H7 (cell line): ENCODE data around the gene NDST1. TPM values are rescaled to one million over a fixed set of nuclear protein-coding genes. Genes with fewer than 3 reads are reported as not detected.
"Not testable (repeated sequence)": the region's sequence is repeated elsewhere in the genome, so short reads cannot be mapped to it uniquely, and the experiment has no call there.

Experiments used
- DNase-seq: peaks from one replicate; pipeline ENCODE4 v3.0.0; 2012
- H3K27me3 ChIP-seq: 2 replicates; pipeline ENCODE4 v1.6.0; 2011; ENCODE audit warnings: mild to moderate bottlenecking, low read length; ENCODE audit not compliant: control insufficient read depth, insufficient read depth
- H3K36me3 ChIP-seq: replicated peaks from 2 replicates; pipeline ENCODE4 v1.5.1; 2011; ENCODE audit warnings: low read length; ENCODE audit not compliant: control insufficient read depth, insufficient read depth
- H3K4me3 ChIP-seq: 2 replicates; pipeline ENCODE4 v1.5.1; 2011; ENCODE audit warnings: low read depth, mild to moderate bottlenecking, control low read depth, low read length, moderate library complexity; ENCODE audit not compliant: insufficient read depth
- total RNA-seq: library from RNA; depleted of rRNA; stranded (reverse); fragments of >200 nt; shearing (Covaris generic); gene quantifications from 2 replicates; pipeline ENCODE4 v1.2.3, GENCODE V29; 2014; rRNA removed

Gene NDST1
- 24.8 and 28.7 TPM in 2 replicates for total RNA-seq

DNA sequence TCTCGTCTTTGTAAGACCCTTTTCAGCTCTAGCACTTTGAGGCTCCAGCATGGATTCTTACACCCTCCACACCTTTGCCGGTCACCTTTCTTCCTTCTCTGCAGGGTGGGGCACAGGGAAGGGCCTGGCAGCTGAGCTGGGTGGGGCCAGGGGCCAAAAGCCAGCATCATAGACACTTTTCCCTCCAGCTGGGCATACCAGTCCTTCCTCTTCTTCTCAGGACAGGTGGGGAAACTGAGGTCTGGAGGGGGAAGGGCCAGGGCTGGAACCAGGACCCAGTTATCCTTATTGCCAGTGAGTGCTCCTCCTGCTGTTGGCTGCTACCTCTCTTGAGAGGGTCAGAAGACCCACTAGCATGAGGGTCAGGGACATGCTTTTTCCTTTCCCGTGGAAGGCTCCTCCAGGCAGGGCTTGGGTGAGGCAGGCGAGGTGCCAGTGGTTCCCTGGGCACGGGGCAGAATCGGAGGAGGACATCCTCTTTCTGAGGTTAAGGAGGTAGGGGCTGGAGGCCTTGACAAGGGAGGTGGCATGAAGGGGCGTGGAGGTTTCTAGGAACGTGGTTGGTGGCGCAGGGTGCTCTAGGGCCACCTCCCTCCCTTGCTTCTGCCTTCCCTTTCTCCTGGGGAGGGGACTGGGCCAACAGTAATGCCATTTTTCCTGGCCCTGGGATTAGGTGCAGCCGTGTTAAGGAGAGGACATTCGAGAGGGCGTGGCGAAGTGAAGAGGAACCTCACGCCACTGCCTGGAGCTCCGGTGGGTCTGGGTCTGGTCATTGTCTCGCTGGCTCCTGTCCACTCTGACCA is at the start of gene NDST1:
NDST1 (plus strand) TSS at position 658 of the 803 bp plus-strand sequence. CDS start 13,124 bp downstream, outside the sequence.
- Histone ChIP-seq H3K27me3 (no peaks in the 10 kb centered on the region), H3K36me3 (no peaks in the 10 kb centered on the region; the same call in 1 of the 2 replicates), H3K4me3 (no peak within 1 kb of the TSS)
- DNase-seq = no peak

DNA sequence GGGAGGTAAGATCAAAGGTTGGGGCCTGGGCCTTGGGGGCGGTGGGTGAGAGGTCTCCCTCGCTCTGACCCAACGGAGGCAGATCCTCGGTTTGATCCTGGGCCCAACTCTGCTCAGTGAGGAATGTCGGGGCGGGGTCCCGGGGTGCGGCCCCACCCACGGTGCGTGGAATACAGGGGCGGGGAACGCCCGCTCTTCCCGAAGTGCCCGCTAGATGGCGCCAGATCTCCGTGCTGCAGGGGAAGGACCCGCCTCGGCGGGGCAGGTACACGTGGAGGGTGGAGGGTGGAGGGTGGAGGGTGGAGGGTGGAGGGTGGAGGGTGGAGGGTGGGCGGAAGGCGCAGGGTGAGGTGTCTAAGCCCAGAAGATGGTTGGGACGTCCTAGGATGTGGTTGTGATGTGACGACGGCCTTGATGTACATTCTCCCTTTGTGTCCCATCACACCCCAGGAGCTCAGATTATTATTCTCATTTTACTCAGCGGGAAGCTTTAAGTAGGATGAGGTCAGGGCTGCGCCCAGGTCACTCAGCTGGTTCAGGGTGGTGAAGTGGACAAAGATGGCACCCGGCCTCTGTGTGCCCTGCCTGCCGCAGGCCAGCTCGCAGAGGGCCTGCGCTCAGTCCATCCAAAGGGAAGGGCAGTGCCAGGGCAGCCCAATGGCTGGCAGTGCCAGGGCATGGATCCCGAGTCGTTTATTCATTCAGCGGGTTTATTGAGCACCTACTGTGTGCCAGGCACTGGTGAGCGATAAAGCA is 49.0 kb upstream of the NDST1 start:
- H3K4me3 ChIP-seq = peak overlapping the region; percentile 10; the same call in 1 of the 2 replicates

DNA sequence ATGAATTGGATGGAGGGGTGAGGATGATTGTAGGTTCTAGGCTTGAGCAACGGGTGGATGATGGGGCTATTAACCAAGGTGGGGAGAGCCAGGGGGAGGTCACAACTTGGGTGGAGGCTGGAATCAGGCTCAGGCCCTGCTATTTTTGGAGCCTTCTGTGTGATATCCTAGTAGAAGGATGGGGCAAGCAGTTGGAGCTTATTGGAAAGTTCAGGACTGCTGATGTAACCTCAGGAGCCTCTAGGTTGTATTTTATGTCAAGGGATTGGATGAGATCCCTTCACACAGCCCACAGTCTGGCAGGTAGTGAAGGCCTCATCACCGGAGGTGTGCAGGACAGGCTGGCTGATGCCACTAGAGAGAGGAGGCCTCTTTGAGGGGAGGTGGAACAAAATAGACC is 47.1 kb upstream of the NDST1 start:
- Histone ChIP-seq H3K4me3 (no peak overlapping the region), H3K36me3 (no peaks in the 10 kb centered on the region), H3K27me3 (no peaks in the 10 kb centered on the region)
- no peak for DNase-seq

More for the DNA sequence above, 49.0 kb upstream of the NDST1 start:
- Histone ChIP-seq H3K36me3 (no peaks in the 10 kb centered on the region), H3K27me3 (no peaks in the 10 kb centered on the region)
- DNase-seq = peak; percentile 95

DNA sequence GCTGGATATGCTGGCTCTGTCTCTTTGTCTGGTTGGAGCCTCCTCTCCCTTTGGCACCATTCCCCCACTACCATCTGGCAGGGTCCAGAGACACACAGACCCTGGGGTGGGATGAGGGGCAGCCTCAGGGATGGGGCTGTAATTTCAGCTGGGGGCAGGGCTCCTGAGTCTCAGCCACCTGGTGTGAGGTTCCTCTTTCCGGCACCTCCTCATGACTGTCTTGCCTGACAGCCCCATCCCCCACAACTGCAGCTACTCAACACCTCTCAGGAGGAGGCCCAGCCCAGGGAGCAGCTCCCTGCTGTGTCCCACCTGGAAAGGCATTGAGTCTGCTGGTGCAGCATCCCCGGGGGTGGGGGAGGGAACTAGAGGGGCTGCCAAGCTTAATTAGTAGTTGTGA is 46.7 kb upstream of the NDST1 start:
- Histone ChIP-seq H3K27me3 (no peaks in the 10 kb centered on the region), H3K4me3 (no peak overlapping the region), H3K36me3 (no peaks in the 10 kb centered on the region)
- DNase-seq = no peak

DNA sequence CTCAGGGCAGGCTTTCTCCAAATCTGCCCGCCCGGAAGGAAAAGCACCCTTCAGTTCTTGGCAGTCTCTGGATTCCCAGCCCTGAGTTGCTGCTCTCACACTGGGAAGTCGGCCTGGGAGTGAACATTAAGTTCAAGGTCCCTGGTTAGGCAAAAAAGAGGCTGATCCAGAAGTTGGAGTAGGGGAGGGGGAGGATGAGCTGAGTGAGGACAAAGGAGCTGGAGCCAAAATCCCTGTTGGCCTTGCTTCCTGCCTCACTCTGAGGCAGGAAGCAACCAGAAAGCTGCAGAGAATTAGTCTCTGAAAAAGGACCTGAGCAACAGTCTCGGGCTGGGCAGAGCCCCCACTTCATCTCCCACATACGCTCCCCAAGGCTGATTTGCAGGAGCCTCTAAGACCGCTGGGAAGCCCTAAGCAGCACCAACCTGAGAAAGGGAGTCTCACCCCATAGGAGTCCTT is 43.3 kb upstream of the NDST1 start:
- H3K4me3 ChIP-seq = no peak overlapping the region
- no peaks in the 10 kb centered on the region for H3K27me3 ChIP-seq
- no peak for DNase-seq
- no peaks in the 10 kb centered on the region for H3K36me3 ChIP-seq

DNA sequence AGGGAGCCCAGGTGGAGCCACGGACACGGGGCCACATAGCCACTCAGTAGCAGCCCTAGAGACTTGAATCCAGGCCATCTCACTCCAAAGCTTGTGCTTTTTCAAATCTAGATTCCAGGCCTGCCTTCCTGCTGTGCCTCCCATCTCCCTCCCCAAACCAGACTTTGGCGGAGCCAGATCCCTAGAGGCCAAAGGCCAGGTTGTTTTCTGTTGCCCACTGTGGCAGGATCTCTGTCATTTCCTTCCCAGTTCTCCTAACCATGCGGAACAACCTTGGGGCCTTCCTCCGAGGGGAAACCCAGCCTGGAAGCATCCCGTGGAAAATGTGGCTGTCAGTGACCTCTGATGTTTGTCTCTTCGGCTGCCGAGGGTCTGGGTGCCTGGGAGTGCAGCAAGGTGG is 42.0 kb upstream of the NDST1 start:
- H3K36me3 ChIP-seq = no peaks in the 10 kb centered on the region
- H3K27me3 ChIP-seq = no peaks in the 10 kb centered on the region
- H3K4me3 ChIP-seq = no peak overlapping the region
- DNase-seq = no peak

DNA sequence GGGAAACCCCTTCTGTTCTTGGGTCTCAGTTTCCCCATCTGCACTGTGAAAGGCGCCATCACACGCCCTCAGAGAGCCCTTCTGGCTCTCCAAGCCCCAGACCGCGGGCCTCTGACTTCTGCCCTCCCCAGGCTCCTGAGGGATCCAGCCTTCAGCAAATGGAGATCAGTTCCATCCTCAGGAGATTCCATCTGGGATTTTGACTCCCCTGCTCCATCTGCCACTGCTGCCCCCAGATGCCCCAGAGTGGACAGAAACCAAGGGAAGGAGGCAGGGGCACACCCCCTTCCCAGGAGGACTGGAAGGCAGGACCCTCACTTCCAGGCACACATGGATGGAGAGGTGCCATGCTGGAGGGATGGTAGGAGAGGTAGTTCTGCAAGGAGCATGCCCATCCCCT is 39.7 kb upstream of the NDST1 start:
- no peaks in the 10 kb centered on the region for H3K36me3 ChIP-seq
- no peaks in the 10 kb centered on the region for H3K27me3 ChIP-seq
- no peak overlapping the region for H3K4me3 ChIP-seq
- no peak for DNase-seq

DNA sequence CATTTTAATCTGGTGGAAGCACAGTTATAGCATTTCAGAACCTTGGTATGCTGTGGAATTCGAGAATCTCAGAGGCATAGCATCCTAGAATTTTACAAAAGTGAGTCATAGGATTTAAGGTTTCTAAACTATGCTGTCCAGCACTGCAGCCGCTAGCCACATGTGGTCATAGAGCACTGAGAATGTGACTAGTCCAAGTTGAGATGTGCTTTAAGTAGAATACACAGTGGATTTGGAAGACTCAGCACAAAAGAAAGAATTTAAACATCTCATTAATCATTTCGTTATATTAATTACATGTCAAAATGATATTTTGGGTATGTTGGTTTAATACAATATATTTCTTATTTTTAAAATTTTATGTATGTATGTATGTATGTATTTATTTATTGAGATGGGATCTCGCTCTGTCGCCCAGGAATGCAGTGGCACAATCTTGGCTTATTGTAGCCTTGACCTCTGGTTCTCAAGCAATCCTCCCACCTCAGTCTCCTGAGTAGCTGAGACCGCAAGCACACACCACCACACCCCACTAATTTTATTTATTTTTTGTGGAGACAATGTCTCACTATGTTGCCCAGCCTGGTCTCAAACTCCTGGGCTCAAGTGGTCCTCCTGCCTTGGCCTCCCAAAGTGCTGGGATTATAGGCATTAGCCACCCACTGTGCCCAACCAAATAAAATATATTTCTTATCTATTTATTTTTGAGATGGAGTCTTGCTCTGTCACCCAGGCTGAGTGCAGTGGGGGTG is 38.0 kb upstream of the NDST1 start:
- H3K36me3 ChIP-seq = no peaks in the 10 kb centered on the region
- no peak for DNase-seq
- H3K4me3 ChIP-seq = no peak overlapping the region
- no peaks in the 10 kb centered on the region for H3K27me3 ChIP-seq

DNA sequence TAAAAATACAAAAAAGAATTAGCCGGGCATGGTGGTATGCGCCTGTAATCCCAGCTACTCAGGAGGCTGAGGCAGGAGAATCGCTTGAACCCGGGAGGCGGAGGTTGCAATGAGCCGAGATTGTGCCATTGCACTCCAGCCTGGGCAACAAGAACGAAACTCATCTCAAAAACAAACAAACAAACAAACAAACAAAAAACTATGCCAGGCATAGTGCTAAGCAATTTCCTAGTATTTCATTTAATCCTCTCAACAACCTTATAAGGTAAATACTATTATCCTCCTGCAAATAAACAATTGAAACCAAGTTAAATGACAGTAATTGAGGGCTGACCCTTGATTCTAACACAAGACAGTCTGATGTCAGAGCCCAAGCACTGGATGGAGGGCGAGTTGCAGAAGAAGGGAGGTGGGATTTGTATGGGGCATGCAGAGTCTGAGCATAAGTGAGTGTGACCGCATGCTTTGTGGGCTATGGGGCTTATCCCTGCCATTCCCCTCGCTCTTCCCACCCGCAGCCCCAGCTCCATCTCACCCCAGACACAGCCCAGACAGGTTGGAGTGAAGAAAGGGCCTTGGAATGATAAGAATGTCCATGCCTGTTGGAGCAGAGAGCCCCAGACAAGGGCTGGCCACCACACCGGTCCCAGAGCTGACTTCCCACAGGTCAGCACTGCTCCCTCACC is 34.1 kb upstream of the NDST1 start:
- Histone ChIP-seq H3K27me3 (no peaks in the 10 kb centered on the region), H3K36me3 (no peaks in the 10 kb centered on the region), H3K4me3 (no peak overlapping the region)
- peak; percentile 80 for DNase-seq

DNA sequence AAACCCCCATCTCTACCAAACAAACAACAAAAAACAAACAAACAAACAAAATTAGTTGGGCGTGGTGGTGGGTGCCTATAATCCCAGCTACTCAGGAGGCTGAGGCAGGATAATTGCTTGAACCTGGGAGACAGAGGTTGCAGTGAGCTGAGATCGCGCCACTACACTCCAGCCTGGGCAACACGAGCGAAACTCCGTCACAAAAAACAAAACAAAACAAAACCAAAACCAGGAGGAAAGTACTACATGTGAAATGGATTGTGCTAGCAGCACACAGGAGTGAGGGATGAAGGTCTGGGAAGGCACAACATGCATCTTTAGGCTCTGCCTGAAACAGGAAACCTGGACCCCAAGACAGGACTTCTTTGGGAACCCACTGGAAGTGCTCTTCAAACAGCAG is 31.4 kb upstream of the NDST1 start:
- not testable (repeated sequence) for H3K36me3 ChIP-seq, H3K27me3 ChIP-seq, DNase-seq, H3K4me3 ChIP-seq

DNA sequence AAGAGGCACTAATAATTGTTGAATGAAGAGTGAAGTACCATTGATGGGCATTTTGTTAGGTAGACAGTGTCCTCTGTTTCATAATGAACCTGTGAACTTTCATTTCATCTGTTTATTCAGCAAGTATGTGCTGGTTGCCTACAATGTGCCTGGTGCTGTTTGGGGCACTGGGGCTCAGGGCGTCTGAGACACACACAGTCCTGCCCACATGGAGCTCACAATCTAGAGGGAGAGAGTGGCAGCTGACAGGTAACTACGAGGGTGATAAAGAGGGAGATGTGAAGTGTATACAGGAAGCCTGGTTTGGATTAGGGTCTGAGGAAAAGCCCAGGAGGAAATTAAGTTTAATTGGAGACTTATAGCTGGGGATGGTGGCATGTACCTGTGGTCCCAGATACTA is 28.5 kb upstream of the NDST1 start:
- no peak overlapping the region for H3K4me3 ChIP-seq
- DNase-seq = no peak
- no peaks in the 10 kb centered on the region for H3K36me3 ChIP-seq
- no peaks in the 10 kb centered on the region for H3K27me3 ChIP-seq

DNA sequence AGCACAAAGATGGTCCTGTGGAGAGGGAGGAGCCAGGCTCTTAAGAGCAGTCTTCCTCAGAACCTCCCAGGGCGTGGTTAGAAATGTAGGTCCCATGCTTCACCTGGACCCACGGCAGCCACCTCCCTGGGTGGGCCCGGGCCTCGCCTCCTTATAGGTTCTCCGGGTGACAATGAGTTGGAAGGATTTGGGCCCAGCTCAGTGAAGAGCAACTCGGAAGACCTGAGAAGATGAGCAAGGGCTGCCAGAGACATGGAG is 26.3 kb upstream of the NDST1 start:
- Histone ChIP-seq H3K36me3 (no peaks in the 10 kb centered on the region), H3K27me3 (no peaks in the 10 kb centered on the region), H3K4me3 (no peak overlapping the region)
- DNase-seq = no peak

DNA sequence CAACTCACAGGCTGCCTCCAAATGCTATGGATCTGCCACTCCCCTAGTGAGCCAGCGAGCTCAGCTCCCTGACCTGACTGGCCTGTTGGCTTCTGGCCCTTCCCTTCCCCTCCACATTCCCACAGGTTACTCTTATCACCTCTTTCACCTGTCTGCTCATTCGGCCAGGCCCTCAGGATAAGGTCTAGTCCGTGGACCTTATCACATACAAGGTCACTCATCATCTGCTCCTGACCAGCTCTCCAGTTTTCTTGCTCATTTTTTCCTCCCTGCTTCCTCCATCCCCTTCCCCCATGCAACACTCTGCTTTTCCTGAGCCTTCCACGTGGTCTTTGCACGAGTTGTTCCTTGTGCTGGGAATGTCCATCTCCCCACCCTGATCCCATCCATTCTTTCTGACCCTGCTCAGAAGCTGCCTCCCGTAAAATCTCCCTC is 25.9 kb upstream of the NDST1 start:
- no peaks in the 10 kb centered on the region for H3K27me3 ChIP-seq
- no peaks in the 10 kb centered on the region for H3K36me3 ChIP-seq
- no peak overlapping the region for H3K4me3 ChIP-seq
- DNase-seq = no peak

DNA sequence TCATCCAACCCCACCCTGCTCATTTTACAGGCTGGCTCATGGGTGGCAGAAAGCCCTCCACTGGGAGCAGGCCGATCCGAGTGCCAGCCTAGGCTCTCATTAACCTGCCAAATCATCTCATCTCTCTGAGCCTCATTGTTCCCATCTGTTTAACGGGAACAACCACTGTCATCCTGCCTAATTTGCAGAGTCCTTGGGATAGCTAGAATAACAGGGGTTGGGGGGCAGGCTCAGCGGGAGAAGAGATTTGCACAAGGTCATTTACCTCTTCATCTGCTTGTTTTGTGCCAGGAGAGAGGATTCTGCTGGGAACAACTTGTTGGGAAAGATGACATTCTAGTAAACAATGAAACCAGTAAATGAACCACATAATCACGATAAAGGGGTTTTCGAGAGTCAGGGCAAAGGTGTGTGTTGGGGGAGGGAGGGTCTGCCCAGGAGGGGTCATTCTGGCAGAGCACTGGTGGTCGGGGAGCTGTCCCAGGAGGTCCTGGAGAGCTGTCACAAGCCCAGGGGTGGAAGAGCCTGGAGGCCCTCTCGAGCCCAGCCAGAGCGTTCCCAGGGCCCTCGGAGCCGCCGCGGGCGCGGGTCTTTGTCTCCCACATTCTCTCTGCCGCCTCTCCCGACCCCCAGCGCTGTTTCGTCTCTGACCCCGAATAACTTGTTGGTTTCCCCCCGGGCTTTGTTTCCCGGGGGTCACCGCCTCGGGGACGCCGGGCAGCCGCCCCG is 22.8 kb upstream of the NDST1 start:
- no peaks in the 10 kb centered on the region for H3K27me3 ChIP-seq
- H3K36me3 ChIP-seq = no peaks in the 10 kb centered on the region
- peak overlapping the region; percentile 93 for H3K4me3 ChIP-seq
- DNase-seq = no peak
